ENCODE results near the gene HMGCR.

- TF ChIP-seq POLR2A (IDR thresholded peaks at IDR 0.05) = no peak
- TF ChIP-seq CTCF (IDR thresholded peaks at IDR 0.05) = no peak
- TF ChIP-seq EP300 (IDR thresholded peaks at IDR 0.05) = no peak
Measured at GRCh38 chr5:75364571-75365280, 27.7 kb downstream of the HMGCR start.
